AG04449 (cell line): ENCODE data around the gene TMEM217.
A peak's percentile ranks its signal among the peaks of the same experiment; 100 is the strongest.

ENCODE experiments used
- CTCF ChIA-PET: fragments of 350-600 bp; formaldehyde crosslinking; extraction: SDS; loops from one replicate; lab custom pipeline; 2021; ENCODE audit warnings: antibody characterized with exemption; lab: Yijun Ruan, JAX
- POLR2A ChIA-PET: fragments of 400-600, 350-600 bp; formaldehyde crosslinking; extraction: SDS; loops from one replicate; lab custom pipeline; 2020; ENCODE audit warnings: antibody characterized with exemption, inconsistent platforms; lab: Yijun Ruan, JAX
- DNase-seq: peaks from one replicate; pipeline ENCODE4 v3.0.0-alpha.2; 2010; ENCODE audit warnings: low read depth, low spot score
- H3K4me3 ChIP-seq: 2 replicates; pipeline ENCODE4 v1.5.1; 2011; ENCODE audit warnings: low read depth, mild to moderate bottlenecking, control low read depth, low read length
- CTCF ChIP-seq: IDR thresholded peaks from one replicate; pipeline ENCODE4 v1.5.1; 2011; ENCODE audit warnings: mild to moderate bottlenecking, moderate library complexity, low read length, control low read depth, inconsistent platforms; ENCODE audit not compliant: insufficient read depth; ENCODE audit errors: missing control alignments

TMEM217 gene

GRCh38 chr6:37239950-37240713 lies 17.8 kb downstream of the TMEM217 start:
- CTCF ChIA-PET: interaction anchor here (1.0 kb wide), 1 partner anchor 222 kb away, joined by 3 read pairs; no protein-coding TSS in a partner anchor
- POLR2A ChIA-PET: no interaction called here

GRCh38 chr6:37239526-37239925 lies 18.4 kb downstream of the TMEM217 start:
- POLR2A ChIA-PET: no interaction called here
- no peak overlapping the region for H3K4me3 ChIP-seq
- DNase-seq: no peak
- TF ChIP-seq CTCF: no peak
- CTCF ChIA-PET: interaction anchor here (1.0 kb wide), 1 partner anchor 221 kb away, joined by 3 read pairs; no protein-coding TSS in a partner anchor

More at GRCh38 chr6:37239950-37240713, 17.8 kb downstream of the TMEM217 start:
- peak; percentile 88 for DNase-seq
- TF ChIP-seq CTCF: no peak
- no peak overlapping the region for H3K4me3 ChIP-seq

- TF ChIP-seq CTCF: no peak
- ChIA-PET POLR2A (no interaction called here), CTCF (interaction anchor here (1.5 to 1.8 kb wide), 2 partner anchors 209 to 220 kb away, joined by 3 to 7 read pairs; no protein-coding TSS in a partner anchor)
- no peak for DNase-seq
- no peak overlapping the region for H3K4me3 ChIP-seq
Observed at GRCh38 chr6:37238381-37238780, 19.6 kb downstream of the TMEM217 start.

GRCh38 chr6:37237789-37238188 lies 20.2 kb downstream of the TMEM217 start:
- no peak for TF ChIP-seq CTCF
- no peak overlapping the region for H3K4me3 ChIP-seq
- POLR2A ChIA-PET: no interaction called here
- DNase-seq: no peak
- CTCF ChIA-PET: interaction anchor here (1.5 to 1.8 kb wide), 2 partner anchors 209 to 220 kb away, joined by 3 to 7 read pairs; no protein-coding TSS in a partner anchor

- POLR2A ChIA-PET: no interaction called here
- no peak for TF ChIP-seq CTCF
- no peak for DNase-seq
- CTCF ChIA-PET: interaction anchor here (1.1 to 1.8 kb wide), 2 partner anchors 24 to 219 kb away, joined by 5 to 7 read pairs; no protein-coding TSS in a partner anchor
- no peak overlapping the region for H3K4me3 ChIP-seq
Observed at GRCh38 chr6:37236921-37237320, 21.0 kb downstream of the TMEM217 start.

GRCh38 chr6:37233541-37233940 lies 24.4 kb downstream of the TMEM217 start:
- DNase-seq: no peak
- ChIA-PET POLR2A (no interaction called here), CTCF (interaction anchor here (1.7 to 1.9 kb wide), 2 partner anchors 23 to 213 kb away, joined by 5 to 7 read pairs; no protein-coding TSS in a partner anchor)
- no peak overlapping the region for H3K4me3 ChIP-seq
- no peak for TF ChIP-seq CTCF
